AG04450 (cell line): ENCODE results near the gene LAMC1. TPM values are rescaled to one million over a fixed set of nuclear protein-coding genes. Genes with fewer than 3 reads are reported as not detected.
A peak's percentile ranks its signal among the peaks of the same experiment; 100 is the strongest.

Experiments used
- CTCF ChIA-PET: fragments of 300-600, 350-600 bp; formaldehyde crosslinking; extraction: SDS; loops from one replicate; lab custom pipeline; 2022; ENCODE audit warnings: antibody characterized with exemption, inconsistent platforms; lab: Charles Lee
- POLR2A ChIA-PET: fragments of 350-600 bp; formaldehyde crosslinking; extraction: SDS; loops from one replicate; lab custom pipeline; 2021; ENCODE audit warnings: antibody characterized with exemption, inconsistent platforms; lab: Yijun Ruan, JAX
- DNase-seq: peaks from one replicate; pipeline ENCODE4 v3.0.0-alpha.2; 2011; ENCODE audit warnings: low read depth, low spot score
- H3K27ac ChIP-seq: one replicate; pipeline ENCODE4 v1.5.1; 2012; ENCODE audit warnings: low read depth, low read length, control low read depth
- H3K27me3 ChIP-seq: one replicate; pipeline ENCODE4 v1.6.0; 2012; ENCODE audit warnings: low read length; ENCODE audit not compliant: control insufficient read depth, insufficient read depth
- H3K4me3 ChIP-seq: 2 replicates; pipeline ENCODE4 v1.5.1; 2011; ENCODE audit warnings: mild to moderate bottlenecking, low read depth, low read length, control low read depth
- H3K9me3 ChIP-seq: 2 replicates; pipeline ENCODE4 v1.5.1; 2012; ENCODE audit warnings: low read length; ENCODE audit not compliant: control insufficient read depth, insufficient read depth
- CTCF ChIP-seq: IDR thresholded peaks from 2 replicates; pipeline ENCODE4 v1.5.1; 2011; ENCODE audit warnings: low read depth, low read length, control low read depth, inconsistent platforms
- polyA plus RNA-seq: library from polyadenylated mRNA; depleted of rRNA; stranded (reverse); fragments of >200 nt; gene quantifications from 2 replicates; pipeline ENCODE4 v1.2.3, GENCODE V29; 2011

LAMC1 gene
- polyA plus RNA-seq, 1 experiment = 348 TPM

- no peak for TF ChIP-seq CTCF
- Histone ChIP-seq H3K9me3 (no peaks in the 10 kb centered on the region), H3K27ac (no peak overlapping the region), H3K27me3 (no peaks in the 10 kb centered on the region), H3K4me3 (no peak overlapping the region)
- POLR2A ChIA-PET = no interaction called here
- CTCF ChIA-PET = interaction anchor here (0.9 kb wide), 1 partner anchor 75 kb away, joined by 3 read pairs; no protein-coding TSS in a partner anchor
- no peak for DNase-seq
Observed at GRCh38 chr1:183103577-183103976, 80.4 kb downstream of the LAMC1 start.

GRCh38 chr1:183105449-183105848 lies 82.2 kb downstream of the LAMC1 start:
- ChIA-PET CTCF (interaction anchor here (1.0 kb wide), 1 partner anchor 143 kb away, joined by 4 read pairs; no protein-coding TSS in a partner anchor), POLR2A (interaction anchor here (0.7 to 1.4 kb wide), 5 partner anchors 21 to 162 kb away, joined by 3 to 10 read pairs (median 3); no protein-coding TSS in a partner anchor)
- Histone ChIP-seq H3K4me3 (no peak overlapping the region), H3K27ac (peak overlapping the region; percentile 22), H3K9me3 (no peaks in the 10 kb centered on the region), H3K27me3 (no peaks in the 10 kb centered on the region)
- no peak for DNase-seq
- no peak for TF ChIP-seq CTCF

GRCh38 chr1:183106166-183106565 lies 82.9 kb downstream of the LAMC1 start:
- Histone ChIP-seq H3K9me3 (no peaks in the 10 kb centered on the region), H3K4me3 (no peak overlapping the region), H3K27me3 (no peaks in the 10 kb centered on the region), H3K27ac (peak overlapping the region; percentile 52)
- peak; percentile 15 for DNase-seq
- ChIA-PET POLR2A (interaction anchor here (0.8 to 1.5 kb wide), 6 partner anchors 9 to 144 kb away, joined by 3 to 5 read pairs (median 3); no protein-coding TSS in a partner anchor), CTCF (interaction anchor here (1.0 kb wide), 3 partner anchors 108 to 144 kb away, joined by 3 to 4 read pairs (median 3); no protein-coding TSS in a partner anchor)
- no peak for TF ChIP-seq CTCF

- peak overlapping the region; percentile 52 for H3K27ac ChIP-seq
- DNase-seq = peak; percentile 29
- no peaks in the 10 kb centered on the region for H3K9me3 ChIP-seq
- POLR2A ChIA-PET = interaction anchor here (0.9 to 1.5 kb wide), 2 partner anchors 9 to 144 kb away, joined by 3 to 5 read pairs; no protein-coding TSS in a partner anchor
- CTCF ChIA-PET = interaction anchor here (1.0 to 1.1 kb wide), 3 partner anchors 108 to 144 kb away, joined by 3 read pairs; no protein-coding TSS in a partner anchor
- TF ChIP-seq CTCF = no peak
- no peak overlapping the region for H3K4me3 ChIP-seq
- H3K27me3 ChIP-seq = no peaks in the 10 kb centered on the region
Observed at GRCh38 chr1:183106746-183107145, 83.5 kb downstream of the LAMC1 start.

GRCh38 chr1:183110326-183110880 lies 87.2 kb downstream of the LAMC1 start:
- TF ChIP-seq CTCF = no peak
- H3K9me3 ChIP-seq = no peaks in the 10 kb centered on the region
- POLR2A ChIA-PET = interaction anchor here (0.7 kb wide), 1 partner anchor 124 kb away, joined by 3 read pairs; no protein-coding TSS in a partner anchor
- no peak overlapping the region for H3K4me3 ChIP-seq
- CTCF ChIA-PET = no interaction called here
- no peak for DNase-seq
- H3K27ac ChIP-seq = no peak overlapping the region
- H3K27me3 ChIP-seq = no peaks in the 10 kb centered on the region
